K562 (cell line): Measurements from ENCODE around the gene FASTKD3. TPM values are rescaled to one million over a fixed set of nuclear protein-coding genes. Genes with fewer than 3 reads are reported as not detected.

Source experiments
- ATAC-seq: fragments of 200-7000 bp; cut with Tn5 transposase; 3 replicates; pipeline ENCODE4 v1.9.1; 2020; ENCODE audit warnings: moderate library complexity
- BruUV-seq: library from RNA; stranded (reverse); fragments of 400-500 nt; replicated peaks from 2 replicates; lab custom pipeline; 2021; lab: Mats Ljungman, UMichigan
- CTCF ChIA-PET: fragments of 300-600 bp; formaldehyde crosslinking; extraction: SDS; loops from one replicate; lab custom pipeline; 2021; ENCODE audit warnings: low intra/inter-chr PET ratio; lab: Yijun Ruan, JAX
- POLR2A ChIA-PET: fragments of 300-600, 350-650 bp; sonication (Branson Sonifier 250); formaldehyde crosslinking; extraction: SDS; loops from one replicate; lab custom pipeline; 2021; ENCODE audit warnings: antibody characterized with exemption, inconsistent platforms; lab: Yijun Ruan, JAX
- DNase-seq, 4 experiments: peaks; one replicate each; pipeline versions ENCODE4 v3.0.0 to v3.0.0-alpha.2; 2011 to 2018; ENCODE audit warnings: low spot score in 3 of 4, mixed read lengths in 3 of 4; ENCODE audit errors: extremely low read depth in 1 of 4
- FAIRE-seq: peaks from 2 replicates; lab custom pipeline; 2011; peaks lifted over from hg19 to GRCh38; lab: Jason Lieb, UNC
- H2AFZ ChIP-seq: 2 replicates; pipeline ENCODE4 v1.6.0; 2011; ENCODE audit warnings: low read depth, low read length, control low read depth, inconsistent platforms
- H3K27ac ChIP-seq: fragments of 200-600 bp; 3 replicates; pipeline ENCODE4 v1.8.0; 2011; ENCODE audit warnings: low read depth, mild to moderate bottlenecking, control low read depth, inconsistent platforms, low read length, moderate library complexity, mixed read lengths; ENCODE audit errors: extremely low read depth
- H3K27me3 ChIP-seq, 2 experiments: fragments of 300-600 bp in 1 of 2; 2 replicates in 1 of 2; 3 replicates in 1 of 2; pipeline versions ENCODE4 v1.6.0 to v1.8.0; 2011; ENCODE audit warnings: inconsistent platforms in 2 of 2, low read length in 2 of 2, mild to moderate bottlenecking in 1 of 2, mixed read lengths in 1 of 2, moderate library complexity in 1 of 2; ENCODE audit not compliant: control insufficient read depth in 2 of 2, insufficient read depth in 2 of 2
- H3K36me3 ChIP-seq: fragments of 300-600 bp; 3 replicates; pipeline ENCODE4 v1.8.0; 2011; ENCODE audit warnings: mild to moderate bottlenecking, low read length, inconsistent platforms; ENCODE audit not compliant: control insufficient read depth, insufficient read depth
- H3K4me1 ChIP-seq, 2 experiments: fragments of 200-600 bp in 1 of 2; replicated peaks in 1 of 2; 2 replicates in 1 of 2; 3 replicates in 1 of 2; pipeline versions ENCODE4 v1.5.1 to v1.8.0; 2011; ENCODE audit warnings: inconsistent platforms in 2 of 2, low read length in 2 of 2, mild to moderate bottlenecking in 1 of 2, mixed read lengths in 1 of 2, moderate library complexity in 1 of 2; ENCODE audit not compliant: control insufficient read depth in 2 of 2, insufficient read depth in 2 of 2
- H3K4me2 ChIP-seq: 2 replicates; pipeline ENCODE4 v1.6.1; 2011; ENCODE audit warnings: low read length, control low read depth, inconsistent platforms, mixed read lengths; ENCODE audit not compliant: insufficient read depth
- H3K4me3 ChIP-seq: fragments of 200-600 bp; sonication (generic), shearing (Covaris generic); 2 replicates; pipeline ENCODE4 v1.5.1; 2016; ENCODE audit warnings: control low read depth, inconsistent platforms
- H3K79me2 ChIP-seq: fragments of 200-600 bp; 3 replicates; pipeline ENCODE4 v1.8.0; 2011; ENCODE audit warnings: low read length, inconsistent platforms; ENCODE audit not compliant: control insufficient read depth, insufficient read depth
- H3K9ac ChIP-seq, 2 experiments: 2 replicates each; pipeline versions ENCODE4 v1.6.0 to v1.6.1; 2011; ENCODE audit warnings: low read depth in 2 of 2, low read length in 2 of 2, control low read depth in 1 of 2, inconsistent platforms in 1 of 2, mild to moderate bottlenecking in 1 of 2, mixed read lengths in 1 of 2; ENCODE audit not compliant: insufficient read depth in 1 of 2
- H3K9me1 ChIP-seq: one replicate; pipeline ENCODE4 v1.6.0; 2011; ENCODE audit warnings: inconsistent platforms, mild to moderate bottlenecking, low read length, moderate library complexity; ENCODE audit not compliant: control insufficient read depth, insufficient read depth
- H3K9me3 ChIP-seq: replicated peaks from 2 replicates; pipeline ENCODE4 v1.5.1; 2011; ENCODE audit warnings: low read depth, low read length, inconsistent platforms; ENCODE audit not compliant: control insufficient read depth, insufficient read depth
- H4K20me1 ChIP-seq: replicated peaks from 2 replicates; pipeline ENCODE4 v1.6.1; 2011; ENCODE audit warnings: low read length, inconsistent platforms, mixed read lengths; ENCODE audit not compliant: control insufficient read depth, insufficient read depth
- CEBPZ ChIP-seq: fragments of 150-350 bp; IDR thresholded peaks from 2 replicates; pipeline ENCODE4 v1.6.1; 2014; ENCODE audit warnings: low read depth, mild to moderate bottlenecking, low read length, borderline replicate concordance
- MEF2D ChIP-seq: conservative IDR thresholded peaks from 2 replicates; pipeline ENCODE4 v1.6.1; 2016; ENCODE audit warnings: low read depth, missing genetic modification characterization, missing compliant biosample characterization
- NCOR1 ChIP-seq: fragments of 450-650 bp; IDR thresholded peaks from 2 replicates; pipeline ENCODE4 v1.6.1; 2016; ENCODE audit warnings: mild to moderate bottlenecking, moderate library complexity
- SIN3B ChIP-seq: fragments of 450-650 bp; IDR thresholded peaks from 2 replicates; pipeline ENCODE4 v1.6.1; 2017; ENCODE audit warnings: low read depth, mild to moderate bottlenecking, moderate library complexity
- ZBTB43 ChIP-seq: sonication (generic); formaldehyde crosslinking; IDR thresholded peaks from 2 replicates; pipeline ENCODE4 v1.8.0; 2023; ENCODE audit warnings: mild to moderate bottlenecking, missing genetic modification reagents
- WGBS: fragments of 100-300 bp; shearing (Covaris generic); methylation state at CpG from one replicate; pipeline ENCODE4 v1.1.6; 2016; ENCODE audit warnings: low coverage, mixed read lengths; ENCODE audit not compliant: insufficient coverage; ENCODE audit errors: missing lambda C conversion rate; 5-methylcytosine and 5-hydroxymethylcytosine counted together
- in situ Hi-C: fragments of 300-500 bp; cut with MboI; formaldehyde crosslinking; loops from 4 replicates; pipeline ENCODE4 v1.15.0; 2018; ENCODE audit warnings: inconsistent platforms, mixed read lengths
- intact Hi-C: fragments of 100-400 bp; cut with micrococcal nuclease; formaldehyde crosslinking; loops from 2 replicates; pipeline ENCODE4 v1.14.2; 2022
- polyA plus RNA-seq, 8 experiments: library from polyadenylated mRNA; depleted of rRNA in 4 of 8; stranded (reverse) in 5 of 8; unstranded in 3 of 8; fragments of >200 nt; fragmentation: Nextera tagmentation in 2 of 8; fragmentation: Illumina TruSeq in 1 of 8; extraction: Ambion mirVana in 2 of 8; extraction: Trizol in 1 of 8; gene quantifications; 2 replicates each; pipeline versions ENCODE4 v1.2.1 to v1.2.3, GENCODE V29; 2011 to 2014; ENCODE audit warnings: inconsistent platforms in 1 of 8, missing spikeins in 1 of 8
- total RNA-seq, 7 experiments: library from RNA; depleted of rRNA in 6 of 7; stranded (reverse); fragments of >200 nt in 6 of 7; fragmentation: Illumina TruSeq in 2 of 7; extraction: Trizol in 2 of 7; gene quantifications; 2 replicates each; pipeline versions ENCODE4 v1.2.1 to v1.2.3, GENCODE V29; 2011 to 2021; ENCODE audit warnings: low replicate concordance in 1 of 7

FASTKD3 gene
- total and polyA plus RNA-seq, 9 of the 15 experiments (the other 6 are each of a cell fraction or from before 2014, with no cell fraction given): 17.1 to 149 (median 47.5) TPM

GRCh38 chr5:7849681-7850394, 19.0 kb downstream of the FASTKD3 start (continued):
- TF ChIP-seq MEF2D (tag) (no peak), NCOR1 (no peak)

- Histone ChIP-seq H3K27ac (no peak overlapping the region), H3K79me2 (no peaks in the 10 kb centered on the region), H3K9me3 (no peaks in the 10 kb centered on the region), H3K4me1 (peaks cover 0 to 4% of the 10 kb centered on the region in 2 experiments; a peak in 1 of 5 replicates), H3K4me3 (no peak overlapping the region), H2AFZ (no peak overlapping the region), H3K36me3 (no peaks in the 10 kb centered on the region), H3K9me1 (no peaks in the 10 kb centered on the region), H3K27me3 (peaks cover 14 to 30% of the 10 kb centered on the region in 2 experiments; a peak in 3 of 5 replicates), H4K20me1 (no peaks in the 10 kb centered on the region), H3K4me2 (no peak overlapping the region), H3K9ac (no peak overlapping the region)
- intact Hi-C loops (no loop called here), in situ Hi-C loops (no loop called here)
- CTCF ChIA-PET: no interaction called here
- no TSS peak for BruUV-seq
- FAIRE-seq (no peak), DNase-seq (no peak), ATAC-seq (no peak)
- 4% methylated on average over 2 of the region's 2 CpGs for WGBS
- POLR2A ChIA-PET: interaction anchor here (1.1 kb wide), 1 partner anchor 20 kb away, joined by 6 read pairs; the partner anchor contains the start of genes FASTKD3 and MTRR
- TF ChIP-seq CEBPZ (no peak), SIN3B (no peak), ZBTB43 (CRISPR knock-in tag) (no peak)
These were observed 20.5 kb downstream of the FASTKD3 start for GRCh38 chr5:7848296-7848695.
